GM12878 (cell line): ENCODE data around the gene GET3.
"Not testable (repeated sequence)": the region's sequence is repeated elsewhere in the genome, so short reads cannot be mapped to it uniquely, and the experiment has no call there.

Experiments
- CHD2 ChIP-seq: IDR thresholded peaks from 2 replicates; pipeline ENCODE4 v1.6.1; 2011; ENCODE audit warnings: low read depth, low read length, improper control_type of control experiment, borderline replicate concordance
- NRF1 ChIP-seq: conservative IDR thresholded peaks from 2 replicates; pipeline ENCODE4 v1.6.1; 2011; ENCODE audit warnings: mild to moderate bottlenecking, low read depth, low read length, improper control_type of control experiment
- RFX5 ChIP-seq: IDR thresholded peaks from 2 replicates; pipeline ENCODE4 v1.6.1; 2011; ENCODE audit warnings: low read depth, low read length, improper control_type of control experiment
- SIN3A ChIP-seq: IDR thresholded peaks from 2 replicates; pipeline ENCODE4 v1.6.1; 2012; ENCODE audit warnings: low read depth, low read length, improper control_type of control experiment
- YBX1 ChIP-seq: fragments of 450-650 bp; IDR thresholded peaks from 2 replicates; pipeline ENCODE4 v1.6.1; 2016; ENCODE audit warnings: antibody characterized with exemption
- YY1 ChIP-seq: IDR thresholded peaks from 2 replicates; pipeline ENCODE4 v1.6.1; 2011; ENCODE audit warnings: low read depth, mild to moderate bottlenecking, low read length
- TF ChIP-seq, protein P1 (sequence below), 3 experiments: IDR thresholded peaks in 2 of 3; conservative IDR thresholded peaks in 1 of 3; 2 replicates each; pipeline ENCODE4 v1.5.1; 2011; ENCODE audit warnings: low read depth in 3 of 3, low read length in 3 of 3, mild to moderate bottlenecking in 3 of 3, control low read depth in 2 of 3, moderate library complexity in 2 of 3, inconsistent platforms in 1 of 3, mixed read lengths in 1 of 3; ENCODE audit not compliant: control insufficient read depth in 2 of 3, insufficient read depth in 1 of 3; ENCODE audit errors: extremely low read depth in 1 of 3

DNA sequence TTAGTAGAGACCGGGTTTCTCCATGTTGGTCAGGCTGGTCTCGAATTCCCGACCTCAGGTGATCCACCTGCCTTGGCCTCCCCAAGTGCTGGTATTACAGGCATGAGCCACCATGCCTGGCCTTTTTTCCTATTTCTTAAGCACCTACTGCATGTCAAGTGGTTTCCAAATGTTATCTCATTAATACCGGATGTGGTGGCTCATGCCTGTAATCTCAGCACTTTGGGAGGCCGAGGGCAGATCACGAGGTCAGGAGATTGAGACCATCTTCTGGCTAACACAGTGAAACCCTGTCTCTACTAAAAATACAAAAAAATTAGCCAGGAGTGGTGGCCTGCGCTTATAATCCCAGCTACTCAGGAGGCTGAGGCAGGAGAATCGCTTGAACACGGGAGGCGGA is 11.7 kb upstream of the GET3 start:
- TF ChIP-seq CHD2, RFX5, NRF1, SIN3A, YBX1, YY1: not testable (repeated sequence)
- TF ChIP-seq, protein P1, sequence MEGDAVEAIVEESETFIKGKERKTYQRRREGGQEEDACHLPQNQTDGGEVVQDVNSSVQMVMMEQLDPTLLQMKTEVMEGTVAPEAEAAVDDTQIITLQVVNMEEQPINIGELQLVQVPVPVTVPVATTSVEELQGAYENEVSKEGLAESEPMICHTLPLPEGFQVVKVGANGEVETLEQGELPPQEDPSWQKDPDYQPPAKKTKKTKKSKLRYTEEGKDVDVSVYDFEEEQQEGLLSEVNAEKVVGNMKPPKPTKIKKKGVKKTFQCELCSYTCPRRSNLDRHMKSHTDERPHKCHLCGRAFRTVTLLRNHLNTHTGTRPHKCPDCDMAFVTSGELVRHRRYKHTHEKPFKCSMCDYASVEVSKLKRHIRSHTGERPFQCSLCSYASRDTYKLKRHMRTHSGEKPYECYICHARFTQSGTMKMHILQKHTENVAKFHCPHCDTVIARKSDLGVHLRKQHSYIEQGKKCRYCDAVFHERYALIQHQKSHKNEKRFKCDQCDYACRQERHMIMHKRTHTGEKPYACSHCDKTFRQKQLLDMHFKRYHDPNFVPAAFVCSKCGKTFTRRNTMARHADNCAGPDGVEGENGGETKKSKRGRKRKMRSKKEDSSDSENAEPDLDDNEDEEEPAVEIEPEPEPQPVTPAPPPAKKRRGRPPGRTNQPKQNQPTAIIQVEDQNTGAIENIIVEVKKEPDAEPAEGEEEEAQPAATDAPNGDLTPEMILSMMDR (IDR thresholded peaks at IDR 0.05 in 2 of 3, conservative IDR thresholded peaks at IDR 0.05 in 1 of 3; ENCODE audit: control insufficient read depth in 2 of 3, extremely low read depth in 1 of 3, insufficient read depth in 1 of 3, low read depth in 3 of 3, low read length in 3 of 3), result not testable (repeated sequence)
